Tibial nerve (tissue), 3 donors: ENCODE data around the gene ROM1.

ENCODE experiments used
- CTCF ChIP-seq, 5 experiments: fragments of 200-600 bp in 3 of 5; fragments of 450-650 bp in 2 of 5; sonication (generic) in 3 of 5; IDR thresholded peaks; one replicate each; pipeline ENCODE4 v1.5.1; 2016 to 2019; ENCODE audit warnings: antibody characterized with exemption in 5 of 5, mild to moderate bottlenecking in 3 of 5, moderate library complexity in 2 of 5
- POLR2A ChIP-seq, 2 donors: fragments of 450-650 bp; IDR thresholded peaks; one replicate each; pipeline ENCODE4 v1.6.1; 2017; ENCODE audit warnings: antibody characterized with exemption in 2 of 2, mild to moderate bottlenecking in 2 of 2, moderate library complexity in 2 of 2

GRCh38 chr11:62645946-62646824, 33.1 kb downstream of the ROM1 start, which contains the start of gene GANAB:
- TF ChIP-seq POLR2A (IDR thresholded peaks at IDR 0.05) (peak; percentile 55 to 78), CTCF (IDR thresholded peaks at IDR 0.05) (peak in 1 of 5 experiments; percentile 17)
